Upper lobe of right lung (tissue), 1 donor: ENCODE measurements around the gene PKMYT1. TPM values are rescaled to one million over a fixed set of nuclear protein-coding genes. Genes with fewer than 3 reads are reported as not detected.
A peak's percentile ranks its signal among the peaks of the same experiment; 100 is the strongest.

Experiments used
- ATAC-seq: fragments of 200-7000 bp; cut with Tn5 transposase; one replicate; pipeline ENCODE4 v1.9.1; 2020; ENCODE audit warnings: mild to moderate bottlenecking, moderate library complexity
- DNase-seq: peaks from one replicate; pipeline ENCODE4 v3.0.0-alpha.2; 2020
- H3K27ac ChIP-seq: fragments of 200-600 bp; one replicate; pipeline ENCODE4 v1.8.0; 2022
- H3K27me3 ChIP-seq: fragments of 200-600 bp; one replicate; pipeline ENCODE4 v1.8.0; 2022; ENCODE audit warnings: mild to moderate bottlenecking
- H3K36me3 ChIP-seq: fragments of 200-600 bp; one replicate; pipeline ENCODE4 v1.8.0; 2022
- H3K4me1 ChIP-seq: fragments of 200-600 bp; one replicate; pipeline ENCODE4 v1.8.0; 2022
- H3K4me3 ChIP-seq: fragments of 200-600 bp; one replicate; pipeline ENCODE4 v1.8.0; 2022; ENCODE audit warnings: mild to moderate bottlenecking
- H3K9me3 ChIP-seq: fragments of 200-600 bp; one replicate; pipeline ENCODE4 v1.8.0; 2022
- CTCF ChIP-seq: fragments of 200-600 bp; IDR thresholded peaks from one replicate; pipeline ENCODE4 v1.8.0; 2022; ENCODE audit warnings: antibody characterized with exemption
- intact Hi-C: fragments of 100-400 bp; cut with DNase I; formaldehyde crosslinking; loops from one replicate; pipeline ENCODE4 v1.11.0; 2022
- total RNA-seq: library from RNA; stranded (reverse); fragmentation: NEBNext Ultra II Directional; extraction: Animal tissue kit (Norgen Biotek cat#: 25700); gene quantifications from one replicate; pipeline ENCODE4 v1.2.1, GENCODE V29; 2021
- donor health status: DM: no; HTN: yes; CAD: no; lungs with severe emphysema.

PKMYT1 gene
- total RNA-seq, 1 donor from 2014 or later, result 3.8 TPM

GRCh38 chr16:3004319-3004718 lies 24.1 kb upstream of the PKMYT1 start:
- no peak for TF ChIP-seq CTCF
- ATAC-seq (no peak), DNase-seq (no peak)
- no peak overlapping the region for H3K4me3 ChIP-seq
- H3K36me3 ChIP-seq, result no peaks in the 10 kb centered on the region
- intact Hi-C loops, result no loop called here
- H3K27ac ChIP-seq, result no peak overlapping the region
- H3K4me1 ChIP-seq, result peaks cover 19% of the 10 kb centered on the region
- peaks cover 15% of the 10 kb centered on the region for H3K27me3 ChIP-seq
- no peaks in the 10 kb centered on the region for H3K9me3 ChIP-seq

- Histone ChIP-seq H3K9me3 (no peaks in the 10 kb centered on the region), H3K27me3 (peaks cover 13% of the 10 kb centered on the region), H3K36me3 (no peaks in the 10 kb centered on the region), H3K27ac (no peak overlapping the region), H3K4me3 (no peak overlapping the region), H3K4me1 (peaks cover 18% of the 10 kb centered on the region)
- peak; percentile 98 for DNase-seq
- TF ChIP-seq CTCF, result peak; percentile 56
- intact Hi-C loops, result no loop called here
- ATAC-seq, result peak; percentile 97
Observed at GRCh38 chr16:3003582-3004270, 23.5 kb upstream of the PKMYT1 start.

GRCh38 chr16:3001316-3001715 lies 21.1 kb upstream of the PKMYT1 start:
- intact Hi-C loops, result no loop called here
- Histone ChIP-seq H3K27me3 (peaks cover 13% of the 10 kb centered on the region), H3K4me3 (no peak overlapping the region), H3K4me1 (no peaks in the 10 kb centered on the region), H3K9me3 (no peaks in the 10 kb centered on the region), H3K36me3 (no peaks in the 10 kb centered on the region), H3K27ac (no peak overlapping the region)
- no peak for ATAC-seq
- DNase-seq, result no peak
- no peak for TF ChIP-seq CTCF

GRCh38 chr16:3000540-3000939 lies 20.3 kb upstream of the PKMYT1 start:
- H3K36me3 ChIP-seq, result no peaks in the 10 kb centered on the region
- TF ChIP-seq CTCF, result no peak
- intact Hi-C loops, result no loop called here
- no peak overlapping the region for H3K4me3 ChIP-seq
- H3K9me3 ChIP-seq, result no peaks in the 10 kb centered on the region
- peaks cover 6% of the 10 kb centered on the region for H3K27me3 ChIP-seq
- DNase-seq, result no peak
- H3K4me1 ChIP-seq, result no peaks in the 10 kb centered on the region
- ATAC-seq, result no peak
- no peak overlapping the region for H3K27ac ChIP-seq

GRCh38 chr16:2999929-3000328 lies 19.7 kb upstream of the PKMYT1 start:
- no peak for TF ChIP-seq CTCF
- Histone ChIP-seq H3K27me3 (peaks cover 2% of the 10 kb centered on the region), H3K27ac (no peak overlapping the region), H3K36me3 (no peaks in the 10 kb centered on the region), H3K9me3 (no peaks in the 10 kb centered on the region), H3K4me3 (no peak overlapping the region), H3K4me1 (no peaks in the 10 kb centered on the region)
- intact Hi-C loops, result no loop called here
- no peak for ATAC-seq
- DNase-seq, result no peak

- ATAC-seq, result no peak
- Histone ChIP-seq H3K27ac (no peak overlapping the region), H3K27me3 (no peaks in the 10 kb centered on the region), H3K9me3 (no peaks in the 10 kb centered on the region), H3K4me1 (no peaks in the 10 kb centered on the region), H3K4me3 (no peak overlapping the region), H3K36me3 (no peaks in the 10 kb centered on the region)
- no peak for DNase-seq
- intact Hi-C loops, result no loop called here
- no peak for TF ChIP-seq CTCF
Observed at GRCh38 chr16:2996298-2996697, 16.1 kb upstream of the PKMYT1 start.
